ENCODE data around the gene ATOH1.

The ATOH1 gene

DNA sequence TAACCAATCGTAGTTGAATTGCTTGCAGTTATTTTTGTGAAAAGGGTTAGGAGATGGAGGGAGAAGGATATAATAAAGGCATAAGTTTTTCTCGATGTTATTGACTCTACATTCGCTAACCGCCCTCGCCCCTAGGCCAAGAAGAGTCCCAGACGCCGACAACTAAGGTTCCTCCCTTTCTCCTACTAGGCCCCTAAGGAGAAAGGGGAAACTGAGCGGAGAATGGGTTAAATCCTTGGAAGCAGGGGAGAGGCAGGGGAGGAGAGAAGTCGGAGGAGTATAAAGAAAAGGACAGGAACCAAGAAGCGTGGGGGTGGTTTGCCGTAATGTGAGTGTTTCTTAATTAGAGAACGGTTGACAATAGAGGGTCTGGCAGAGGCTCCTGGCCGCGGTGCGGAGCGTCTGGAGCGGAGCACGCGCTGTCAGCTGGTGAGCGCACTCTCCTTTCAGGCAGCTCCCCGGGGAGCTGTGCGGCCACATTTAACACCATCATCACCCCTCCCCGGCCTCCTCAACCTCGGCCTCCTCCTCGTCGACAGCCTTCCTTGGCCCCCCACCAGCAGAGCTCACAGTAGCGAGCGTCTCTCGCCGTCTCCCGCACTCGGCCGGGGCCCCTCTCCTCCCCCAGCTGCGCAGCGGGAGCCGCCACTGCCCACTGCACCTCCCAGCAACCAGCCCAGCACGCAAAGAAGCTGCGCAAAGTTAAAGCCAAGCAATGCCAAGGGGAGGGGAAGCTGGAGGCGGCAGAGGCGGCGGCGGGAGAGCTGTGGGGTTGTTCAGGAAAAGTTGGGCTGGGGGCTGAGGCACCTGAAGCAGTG is 5.9 kb downstream of the ATOH1 start:
- DNase-seq (ENCODE audit: low read depth in 2 of 2): no peak

DNA sequence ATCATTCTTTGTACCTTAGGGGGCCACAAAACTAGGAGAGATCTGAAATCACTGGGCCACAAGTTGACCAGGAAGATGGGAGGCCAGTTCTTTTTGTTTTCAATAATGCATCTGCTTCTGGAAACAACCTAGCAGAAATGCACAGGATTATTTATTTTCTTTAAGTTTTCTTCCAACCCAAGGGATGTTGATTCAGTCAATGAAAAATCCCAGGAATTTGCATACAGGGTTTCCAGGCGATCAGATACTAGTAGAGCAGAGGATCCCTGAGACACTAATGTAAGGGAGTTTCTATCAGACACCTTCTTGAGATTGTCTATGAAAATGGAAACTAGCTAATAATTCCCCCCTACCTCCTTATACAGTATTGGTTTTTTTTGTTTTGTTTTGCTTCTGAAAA is 7.4 kb downstream of the ATOH1 start:
- DNase-seq (ENCODE audit: low read depth in 2 of 2): no peak

DNA sequence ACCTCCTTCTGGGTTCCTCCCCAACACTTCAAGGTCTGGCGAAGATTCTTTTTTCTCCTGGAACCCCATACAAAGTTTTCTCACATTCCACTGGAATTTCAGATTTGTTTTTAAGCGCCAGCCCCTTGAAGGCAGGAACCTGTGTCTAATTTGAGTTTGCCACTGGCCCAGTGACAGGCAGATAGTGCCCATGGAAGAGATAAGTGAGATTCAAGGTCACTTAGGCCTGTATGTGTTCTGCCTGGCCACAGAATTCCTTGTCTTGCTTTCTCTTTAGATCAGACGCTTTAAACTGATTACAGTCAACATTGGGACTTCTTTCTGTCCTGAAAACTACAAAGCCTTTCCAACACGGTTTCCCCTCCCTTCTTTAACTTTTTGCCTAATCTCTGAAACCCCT is 11.2 kb downstream of the ATOH1 start:
- DNase-seq (ENCODE audit: low read depth in 2 of 2): no peak

DNA sequence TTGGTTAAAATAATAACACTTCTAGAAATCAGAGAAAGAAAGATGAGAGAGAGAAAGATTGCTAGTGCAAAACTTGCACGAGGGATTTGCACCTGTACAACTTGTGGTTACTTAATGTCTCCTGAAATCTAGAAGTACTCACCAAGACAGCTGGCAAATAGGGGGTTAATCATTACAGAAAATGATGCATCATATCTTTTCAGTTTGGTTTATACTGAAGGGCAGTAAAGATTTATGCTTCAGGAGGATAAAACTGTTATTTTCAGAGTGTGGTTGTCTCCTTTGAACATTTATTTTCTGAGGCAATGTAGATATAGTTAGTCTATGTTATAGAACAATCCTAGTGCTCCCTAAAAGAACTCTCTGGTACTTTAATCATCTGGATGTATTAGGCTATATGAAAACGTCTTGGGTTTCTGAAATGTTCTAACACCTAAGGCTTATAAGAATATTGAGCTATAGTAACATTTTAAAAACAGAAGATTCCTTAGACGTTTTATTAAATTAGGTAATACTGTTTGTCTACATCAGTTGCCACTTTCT is 13.3 kb downstream of the ATOH1 start:
- no peak for DNase-seq (ENCODE audit: low read depth in 2 of 2)

DNA sequence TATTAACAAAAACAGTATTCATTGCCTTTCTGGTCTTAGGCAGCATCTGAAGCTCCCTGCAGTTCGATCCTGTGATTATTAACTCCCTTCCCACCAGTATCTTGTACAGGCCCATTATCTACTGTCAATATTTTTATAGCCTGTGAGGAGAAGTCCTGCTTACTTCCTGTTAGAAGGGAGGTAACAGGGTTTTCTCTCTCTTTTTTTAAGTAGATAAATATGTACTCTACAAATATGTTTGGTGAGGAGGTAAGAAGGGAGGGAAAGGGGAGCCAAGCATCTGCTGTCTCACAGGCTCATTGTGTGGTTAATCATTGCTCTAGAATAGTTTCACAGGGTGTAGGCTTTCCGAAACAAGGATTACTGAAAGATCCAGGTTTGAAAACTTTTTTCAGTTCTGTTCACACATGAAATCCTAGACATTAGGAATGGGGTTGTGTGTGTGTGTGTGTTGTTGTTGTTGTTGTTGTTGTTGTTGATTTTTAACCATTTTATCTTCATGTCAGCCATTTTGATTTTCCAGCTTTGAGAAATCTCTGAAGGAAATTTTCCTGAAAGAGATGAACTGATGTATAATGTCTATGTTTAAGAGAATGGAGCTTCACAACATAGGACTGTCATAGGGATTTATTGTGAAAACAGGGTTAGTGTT is 14.2 kb downstream of the ATOH1 start:
- DNase-seq (ENCODE audit: low read depth in 2 of 2): no peak

DNA sequence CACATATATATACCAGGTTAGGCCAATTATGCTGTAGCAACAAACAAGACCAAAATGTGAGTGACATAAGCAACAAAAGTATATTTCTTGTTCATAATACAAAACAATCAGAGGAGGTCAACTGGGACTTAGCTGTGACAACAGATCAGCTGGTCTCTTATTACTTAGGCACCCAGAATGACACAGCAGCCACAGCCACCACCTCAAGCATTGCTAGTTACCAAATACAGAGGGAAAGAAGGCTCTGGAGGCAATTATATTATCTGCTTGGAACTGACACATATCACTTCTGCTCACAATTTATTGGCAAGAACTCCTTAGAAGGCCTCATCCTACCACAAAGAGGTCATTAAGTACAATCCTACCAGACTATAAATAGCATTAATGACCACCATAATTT is 15.2 kb downstream of the ATOH1 start:
- DNase-seq (ENCODE audit: low read depth in 2 of 2): no peak

DNA sequence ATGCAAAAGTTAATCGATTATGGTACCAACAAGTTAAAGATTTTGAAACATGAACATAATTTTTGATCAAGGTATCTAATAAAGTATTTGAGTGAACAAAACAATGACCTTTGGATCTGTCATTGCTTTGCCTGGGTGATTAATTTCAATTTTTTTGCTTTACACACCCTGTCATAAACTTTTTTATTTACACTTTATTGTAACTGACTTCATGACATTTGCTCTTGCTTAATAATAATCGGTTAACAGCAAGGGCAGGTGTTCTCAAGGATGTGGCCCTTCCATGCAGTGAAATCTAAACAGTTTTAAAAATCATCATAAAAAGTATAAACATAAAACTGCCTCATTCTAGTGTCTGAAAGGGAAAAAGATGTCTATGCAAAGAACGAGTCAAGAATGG is 24.1 kb downstream of the ATOH1 start:
- DNase-seq (ENCODE audit: low read depth in 2 of 2): no peak

DNA sequence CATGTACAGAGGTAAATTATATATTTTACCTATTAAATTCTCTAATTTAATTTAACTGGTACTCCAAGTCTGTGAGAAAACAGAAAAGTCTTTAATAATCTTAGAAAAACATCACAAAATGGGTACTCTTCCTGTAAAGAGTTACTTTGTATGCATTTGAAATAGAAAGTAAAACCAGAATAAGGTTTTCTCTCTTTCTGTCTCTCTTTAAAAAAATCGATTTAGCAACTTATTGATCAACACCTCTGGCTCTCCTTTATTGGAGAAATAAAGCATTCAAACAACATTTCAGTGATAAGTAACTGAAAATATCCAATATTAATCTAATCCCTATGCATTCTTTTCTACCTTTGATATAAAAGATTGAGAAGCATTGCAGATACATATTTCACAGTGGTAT is 27.4 kb downstream of the ATOH1 start:
- no peak for DNase-seq (ENCODE audit: low read depth in 2 of 2)

DNA sequence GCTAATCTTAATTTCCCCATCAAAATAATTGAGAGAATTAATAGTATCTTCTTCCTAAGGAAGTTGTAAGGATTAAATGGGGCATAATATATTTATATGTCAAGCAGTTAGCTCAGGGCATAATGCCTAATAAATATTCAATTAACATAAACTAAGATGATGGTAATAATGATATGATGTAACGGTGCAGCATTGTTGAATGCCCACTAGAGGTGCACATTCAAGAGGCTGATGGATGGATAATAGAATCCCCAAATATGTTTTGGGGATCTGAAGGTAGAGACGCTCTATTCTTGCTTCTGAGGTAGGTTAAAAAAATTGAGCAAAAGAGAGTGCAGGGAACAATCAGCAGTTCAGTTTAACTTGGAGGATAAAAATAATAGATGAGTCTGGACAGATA is 37.1 kb downstream of the ATOH1 start:
- DNase-seq (ENCODE audit: low read depth in 2 of 2): no peak

DNA sequence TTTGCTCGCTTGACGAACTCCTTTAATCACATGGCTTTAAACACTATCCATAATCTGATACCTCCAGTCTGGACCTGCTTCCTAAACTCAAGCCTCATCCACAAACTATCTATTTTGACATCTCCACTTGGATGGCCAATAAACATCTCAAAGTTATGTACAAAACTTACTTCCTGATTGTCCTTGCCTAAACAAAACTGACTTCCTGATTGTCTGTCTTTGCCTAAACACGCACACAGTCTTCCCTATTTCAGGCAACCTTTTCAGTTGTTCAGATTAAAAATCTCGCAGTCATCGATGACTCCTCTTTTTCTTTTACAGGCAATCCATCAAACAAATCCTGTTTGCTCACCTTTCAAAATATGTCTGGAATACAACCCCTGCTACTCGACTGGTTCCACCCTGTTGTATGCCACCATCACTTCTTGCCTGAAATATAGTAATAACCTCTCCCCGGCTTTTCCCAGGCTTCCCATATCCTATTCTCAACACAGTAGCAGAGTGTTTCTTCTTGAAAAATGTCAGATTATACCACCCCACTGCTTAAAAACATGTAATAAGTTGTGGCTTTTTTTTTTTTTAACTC is 39.0 kb downstream of the ATOH1 start:
- DNase-seq (ENCODE audit: low read depth in 2 of 2): no peak

DNA sequence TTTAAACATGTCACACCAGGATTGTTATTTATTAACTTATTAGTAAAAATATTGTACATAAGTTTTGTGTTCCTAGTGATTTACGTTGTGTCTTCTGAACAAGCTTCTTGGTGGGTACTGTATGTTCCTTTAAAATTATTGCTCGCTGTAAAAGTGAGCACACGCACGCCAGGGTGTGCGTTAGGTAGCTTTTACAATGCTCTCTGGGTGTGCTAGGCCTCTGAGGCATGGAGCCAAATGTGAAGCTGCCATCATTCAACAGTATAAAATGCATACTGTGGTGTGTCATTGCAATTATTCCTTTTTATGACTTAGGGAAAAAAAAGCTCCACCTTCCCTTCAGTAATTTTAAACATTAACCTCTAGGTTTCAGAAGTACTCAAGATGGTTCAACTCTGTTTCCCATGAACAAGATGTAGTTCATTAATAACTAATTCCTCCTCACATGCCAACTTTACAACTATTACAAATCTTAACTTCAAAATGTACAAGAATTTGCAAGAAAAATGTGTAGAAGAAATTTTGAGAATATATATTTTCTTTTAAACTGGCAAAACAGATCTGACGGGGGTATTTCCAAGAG is 42.4 kb downstream of the ATOH1 start:
- no peak for DNase-seq (ENCODE audit: low read depth in 2 of 2)

DNA sequence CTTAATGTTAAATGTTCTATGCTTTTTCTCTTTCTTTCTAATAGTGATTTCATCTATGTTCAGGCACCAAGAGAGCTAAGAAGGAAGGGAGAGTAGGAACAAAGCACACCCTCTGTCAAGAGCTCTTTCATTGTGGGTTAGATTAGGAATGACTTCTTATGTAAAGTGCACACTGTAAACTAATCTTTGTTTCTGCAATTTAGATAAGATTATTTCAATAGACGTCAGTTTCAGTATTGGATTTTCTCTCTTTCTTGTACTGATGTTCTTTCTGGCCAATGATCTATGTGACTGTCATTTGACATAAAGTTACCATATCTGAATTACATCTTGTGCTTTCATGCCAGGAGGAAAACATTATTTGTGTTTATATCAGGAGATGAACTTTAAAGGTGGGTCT is 48.2 kb downstream of the ATOH1 start:
- DNase-seq (ENCODE audit: low read depth in 2 of 2): no peak

DNA sequence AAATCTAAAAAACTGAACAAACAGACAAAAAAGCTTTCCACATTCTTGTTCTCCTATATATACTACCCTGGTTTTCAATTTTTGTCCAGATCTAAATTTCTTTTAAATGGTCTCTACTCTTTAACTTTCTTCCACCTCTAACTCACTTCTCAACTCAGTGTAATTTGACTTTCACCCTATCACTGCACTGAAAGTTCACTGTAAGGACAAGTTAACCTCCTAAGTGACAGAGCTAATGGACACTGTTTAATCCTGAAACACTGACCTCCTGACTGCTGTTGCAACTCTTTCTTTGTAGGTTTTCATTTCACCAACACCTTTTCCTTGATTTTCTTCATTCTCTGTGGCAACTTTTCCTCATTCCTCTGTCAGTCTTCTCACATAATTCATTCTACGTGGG is 50.0 kb downstream of the ATOH1 start:
- DNase-seq (ENCODE audit: low read depth in 2 of 2): no peak

DNA sequence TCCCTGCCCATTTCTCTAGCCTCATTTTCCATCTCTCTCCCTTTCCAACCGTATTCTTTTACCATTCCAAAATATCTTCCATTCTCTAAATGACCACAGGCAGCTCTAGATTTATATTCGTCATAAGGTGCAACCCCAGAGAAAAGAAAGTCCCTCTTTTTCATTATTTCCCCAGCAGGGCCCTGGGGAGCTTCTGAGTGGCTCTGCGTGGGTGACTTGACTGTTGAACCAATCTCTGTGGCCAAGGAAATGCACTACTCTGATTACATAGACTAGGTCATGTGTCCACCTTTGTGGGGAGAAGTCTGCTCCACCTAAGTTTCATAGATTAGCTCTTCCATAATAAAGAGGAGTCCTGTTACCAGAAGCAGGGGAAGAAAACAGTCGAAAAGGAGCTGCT is 51.4 kb downstream of the ATOH1 start:
- no peak for DNase-seq (ENCODE audit: low read depth in 2 of 2)
